ENCODE data around the gene PLCB3.
A peak's percentile ranks its signal among the peaks of the same experiment; 100 is the strongest.

PLCB3 gene

DNA sequence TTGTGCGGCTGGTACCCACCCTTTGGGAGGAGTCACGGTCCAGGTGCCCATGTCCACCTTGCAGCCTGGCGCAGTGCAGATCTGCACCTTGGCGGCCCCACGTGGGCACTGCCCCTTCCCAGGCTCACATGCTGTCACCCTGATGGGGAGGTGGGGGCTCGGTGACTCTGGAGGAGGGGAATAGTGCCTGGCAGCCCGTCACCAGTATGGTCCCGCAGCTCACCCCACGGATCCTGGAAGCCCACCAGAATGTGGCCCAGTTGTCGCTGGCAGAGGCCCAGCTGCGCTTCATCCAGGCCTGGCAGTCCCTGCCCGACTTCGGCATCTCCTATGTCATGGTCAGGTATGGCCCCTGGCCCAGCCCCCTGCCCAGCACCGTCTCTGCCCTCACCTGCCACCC, 30.5 kb upstream of the PLCB3 start:
- no peak for DNase-seq (ENCODE audit: low read depth in 3 of 3)

DNA sequence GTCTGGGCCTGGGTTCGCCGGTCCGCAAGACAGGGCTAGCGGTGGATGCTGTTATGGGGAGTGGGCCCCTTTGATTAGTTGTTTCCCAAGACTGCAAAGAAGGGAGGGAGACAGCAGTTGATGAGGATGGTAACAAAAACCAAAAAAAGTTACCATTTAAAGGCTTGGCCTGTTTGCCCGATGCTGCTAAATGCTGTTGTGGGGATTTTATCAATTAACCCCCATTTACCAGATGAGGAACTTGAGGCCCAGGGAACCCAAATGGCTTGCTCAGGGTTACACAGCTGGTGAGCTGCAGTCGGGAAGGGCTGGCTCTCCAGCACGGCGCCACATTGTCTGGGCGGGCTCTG, 28.7 kb upstream of the PLCB3 start:
- no peak for DNase-seq (ENCODE audit: low read depth in 3 of 3)

DNA sequence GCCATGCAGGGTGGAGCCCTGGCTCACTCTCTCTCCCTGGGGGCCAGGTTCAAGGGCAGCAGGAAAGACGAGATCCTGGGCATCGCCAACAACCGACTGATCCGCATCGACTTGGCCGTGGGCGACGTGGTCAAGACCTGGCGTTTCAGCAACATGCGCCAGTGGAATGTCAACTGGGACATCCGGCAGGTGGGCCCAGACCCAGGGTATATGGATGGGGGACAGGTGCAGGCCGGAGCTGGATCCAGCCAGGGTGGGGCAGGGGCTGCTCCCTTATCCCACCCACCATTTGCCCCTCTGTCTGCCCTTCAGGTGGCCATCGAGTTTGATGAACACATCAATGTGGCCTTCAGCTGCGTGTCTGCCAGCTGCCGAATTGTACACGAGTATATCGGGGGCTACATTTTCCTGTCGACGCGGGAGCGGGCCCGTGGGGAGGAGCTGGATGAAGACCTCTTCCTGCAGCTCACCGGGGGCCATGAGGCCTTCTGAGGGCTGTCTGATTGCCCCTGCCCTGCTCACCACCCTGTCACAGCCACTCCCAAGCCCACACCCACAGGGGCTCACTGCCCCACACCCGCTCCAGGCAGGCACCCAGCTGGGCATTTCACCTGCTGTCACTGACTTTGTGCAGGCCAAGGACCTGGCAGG, 28.2 kb upstream of the PLCB3 start:
- DNase-seq (ENCODE audit: low read depth in 3 of 3): no peak

DNA sequence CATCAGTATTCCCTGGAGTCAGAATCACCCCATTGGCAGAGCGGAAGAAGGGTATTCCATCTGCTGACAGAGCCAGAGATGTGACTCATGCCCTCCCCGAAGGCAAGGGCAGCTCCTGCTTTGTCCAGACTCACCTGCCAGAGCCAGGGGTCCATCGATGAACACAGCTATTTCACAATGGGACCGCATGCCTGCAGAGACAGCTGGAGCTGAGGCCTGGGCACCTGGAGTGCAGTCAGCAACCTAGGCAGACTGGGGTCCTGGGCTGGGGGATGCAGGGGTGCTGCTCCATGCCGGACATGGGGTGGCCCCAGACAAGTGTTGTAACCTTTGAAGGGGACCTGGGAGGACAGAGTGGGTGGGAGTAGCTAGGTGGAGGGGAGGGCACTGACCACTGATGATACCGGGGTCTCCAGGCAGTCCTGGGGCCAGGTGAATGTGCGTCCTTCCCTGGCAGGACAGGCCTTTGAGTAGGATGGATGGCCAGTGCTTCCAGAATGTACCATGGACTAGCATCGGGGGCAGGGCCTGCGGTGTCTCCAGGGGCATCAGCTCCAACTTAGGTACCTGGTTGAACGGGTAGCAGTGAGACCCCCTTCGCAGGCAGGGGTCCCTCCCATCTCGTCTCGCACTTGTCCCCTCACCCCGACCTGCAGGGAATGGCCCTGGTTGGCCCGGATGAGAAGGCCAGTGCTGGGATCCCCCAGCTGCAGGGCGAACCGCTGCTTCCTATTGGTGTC, 27.0 kb upstream of the PLCB3 start:
- no peak for DNase-seq (ENCODE audit: low read depth in 3 of 3)

DNA sequence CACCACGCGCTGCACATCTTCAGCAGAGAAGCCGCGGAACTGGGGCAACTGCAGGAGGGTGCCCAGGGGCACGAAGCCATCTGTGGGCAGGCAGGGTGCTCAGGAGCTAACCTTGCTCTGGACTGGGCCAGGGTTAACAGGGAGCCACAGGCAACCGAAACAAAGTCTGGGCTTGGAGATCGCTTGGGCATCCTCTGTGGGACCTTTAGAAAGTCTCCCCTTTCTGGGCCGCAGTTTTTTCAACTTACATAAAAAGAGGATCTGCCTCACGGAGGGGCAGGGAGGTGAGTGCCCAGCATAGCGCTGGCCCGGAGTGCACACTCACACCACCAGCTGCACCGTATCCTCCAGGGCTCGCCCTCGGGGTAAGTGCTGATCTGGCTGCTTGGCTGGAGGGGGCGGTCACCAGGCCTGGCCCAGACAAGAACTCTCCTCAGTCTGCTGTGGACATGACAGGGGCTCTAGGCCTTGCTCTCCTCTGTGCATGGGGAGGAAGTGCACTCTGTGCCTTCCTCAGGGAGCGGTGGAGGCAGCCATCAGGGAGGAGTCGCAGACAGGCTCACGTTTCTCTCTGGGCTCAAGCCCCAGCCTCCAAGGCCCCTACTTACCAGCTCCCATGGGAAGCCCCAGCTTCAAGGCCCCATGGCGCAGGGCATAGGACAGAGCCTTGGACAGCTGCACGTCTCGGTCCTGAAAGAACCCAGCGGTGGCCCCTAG, 26.3 kb upstream of the PLCB3 start:
- no peak for DNase-seq (ENCODE audit: low read depth in 3 of 3)

DNA sequence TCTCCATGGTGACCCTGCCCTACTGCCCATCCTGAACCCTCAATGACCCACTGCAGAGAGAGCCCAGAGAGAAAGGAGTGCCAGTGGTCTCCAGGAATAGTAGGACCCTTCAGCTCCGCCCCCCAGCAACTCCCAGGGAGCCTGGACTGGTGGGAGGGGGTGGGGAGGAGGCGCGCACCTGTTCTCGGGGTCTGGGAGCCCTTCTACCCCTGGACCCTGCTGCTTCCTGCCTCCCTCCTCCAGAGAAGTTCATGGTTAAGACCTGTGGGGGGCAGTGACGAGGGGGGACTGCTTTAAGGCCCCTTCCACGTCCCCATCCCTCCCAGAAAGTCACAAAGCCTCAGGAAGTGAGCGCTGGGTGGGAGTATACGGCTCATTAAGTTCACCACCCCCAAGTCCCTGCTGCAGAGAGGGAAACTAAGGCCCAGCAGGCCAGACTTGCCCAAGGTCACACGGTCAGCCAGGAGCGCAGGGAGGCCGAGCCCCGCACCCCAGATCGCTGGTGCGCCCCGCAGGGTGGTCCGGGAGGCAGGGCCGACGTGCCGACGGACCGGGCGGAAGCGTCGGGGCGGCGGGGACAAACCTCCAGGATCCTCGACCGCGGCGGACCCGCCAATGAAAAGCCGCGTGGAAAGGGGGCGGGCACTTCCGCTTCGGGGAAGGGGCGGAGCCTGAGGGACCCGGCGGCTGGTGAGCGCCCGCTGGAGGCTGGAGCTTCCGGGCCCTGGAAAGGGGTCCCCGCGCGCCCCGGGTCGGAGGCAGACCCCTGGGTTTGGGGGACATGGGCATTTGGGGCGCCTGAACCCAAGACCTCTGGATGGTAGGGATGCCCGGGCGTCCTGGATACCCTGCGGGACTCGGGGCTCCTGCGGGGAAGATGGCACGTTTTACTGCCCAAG, 25.5 kb upstream of the PLCB3 start, which contains the start of the genes NUDT22 and TRPT1:
TSS of gene NUDT22 (plus strand) at position 667 of the 899 bp plus-strand sequence. CDS start 379 bp downstream, outside the sequence.
TSS of gene TRPT1 (minus strand) at position 579 of the 899 bp plus-strand sequence. CDS start at position 253, 326 bp downstream.
- peak; percentile 82 to 93 (median 84) for DNase-seq (ENCODE audit: low read depth in 3 of 3)

DNA sequence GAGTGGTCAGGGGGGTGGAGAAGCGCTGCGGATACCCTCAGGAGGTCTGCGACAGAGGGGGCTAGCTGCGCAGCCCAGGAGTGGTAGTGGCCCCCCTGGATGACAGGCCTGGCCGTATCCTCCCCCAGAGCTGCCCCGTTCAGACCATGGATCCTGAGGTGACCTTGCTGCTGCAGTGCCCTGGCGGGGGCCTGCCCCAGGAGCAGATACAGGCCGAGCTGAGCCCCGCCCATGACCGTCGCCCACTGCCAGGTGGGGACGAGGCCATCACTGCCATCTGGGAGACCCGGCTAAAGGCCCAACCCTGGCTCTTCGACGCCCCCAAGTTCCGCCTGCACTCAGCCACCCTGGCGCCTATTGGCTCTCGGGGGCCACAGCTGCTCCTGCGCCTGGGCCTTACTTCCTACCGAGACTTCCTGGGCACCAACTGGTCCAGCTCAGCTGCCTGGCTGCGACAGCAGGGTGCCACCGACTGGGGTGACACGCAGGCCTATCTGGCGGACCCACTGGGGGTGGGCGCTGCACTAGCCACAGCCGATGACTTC, 24.8 kb upstream of the PLCB3 start:
- no peak for DNase-seq (ENCODE audit: low read depth in 3 of 3)

DNA sequence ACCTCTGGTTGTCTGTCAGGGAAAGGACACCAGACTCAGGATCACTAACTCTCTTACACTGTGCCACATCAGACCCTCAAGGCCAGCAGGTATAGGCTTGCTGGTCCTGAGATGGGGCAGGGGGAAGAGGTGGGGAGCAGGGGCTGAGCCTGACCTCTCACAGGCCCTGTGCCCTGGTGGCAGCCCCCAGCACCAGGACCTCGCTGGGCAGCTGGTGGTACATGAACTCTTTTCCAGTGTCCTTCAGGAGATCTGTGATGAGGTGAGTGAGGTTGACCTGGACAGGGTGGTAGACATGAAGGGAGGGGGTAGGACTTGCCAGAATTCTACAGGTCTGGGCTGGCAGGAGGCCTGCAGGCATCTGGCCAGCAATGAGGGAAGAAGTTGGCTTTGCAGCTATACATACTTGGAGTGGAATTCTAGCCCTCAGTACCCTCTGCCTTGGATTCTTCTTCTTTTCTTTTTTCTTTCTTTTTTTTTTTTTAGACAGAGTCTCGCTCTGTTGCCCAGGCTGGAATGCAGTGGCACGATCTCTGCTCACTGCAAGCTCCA, 23.8 kb upstream of the PLCB3 start:
- DNase-seq (ENCODE audit: low read depth in 3 of 3): no peak

DNA sequence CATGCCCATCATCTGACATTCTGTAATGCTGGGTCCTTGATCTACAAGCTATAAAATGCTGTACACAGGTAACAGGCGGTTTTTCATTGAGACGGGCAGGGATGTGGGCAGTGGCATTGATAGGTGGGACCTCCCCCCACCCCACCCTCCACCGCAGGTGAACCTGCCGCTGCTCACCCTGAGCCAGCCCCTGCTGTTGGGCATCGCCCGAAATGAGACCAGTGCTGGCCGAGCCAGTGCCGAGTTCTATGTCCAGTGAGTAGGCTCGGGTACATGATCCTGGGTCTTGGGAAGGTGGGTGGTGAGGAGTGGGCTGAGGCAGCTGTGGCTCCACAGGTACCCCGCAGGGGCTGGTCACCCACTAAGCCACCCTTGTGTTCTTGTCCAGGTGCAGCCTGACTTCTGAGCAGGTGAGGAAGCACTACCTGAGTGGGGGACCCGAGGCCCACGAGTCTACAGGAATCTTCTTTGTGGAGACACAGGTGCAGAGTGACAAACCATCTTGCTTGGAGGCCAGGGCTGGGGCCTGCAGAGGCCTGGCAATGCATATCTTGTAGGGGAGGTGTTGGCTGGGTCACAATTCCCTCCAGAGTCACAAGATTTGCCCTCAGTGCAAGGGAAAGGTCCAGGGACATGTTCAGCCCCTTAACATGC, 22.1 kb upstream of the PLCB3 start:
- no peak for DNase-seq (ENCODE audit: low read depth in 3 of 3)

DNA sequence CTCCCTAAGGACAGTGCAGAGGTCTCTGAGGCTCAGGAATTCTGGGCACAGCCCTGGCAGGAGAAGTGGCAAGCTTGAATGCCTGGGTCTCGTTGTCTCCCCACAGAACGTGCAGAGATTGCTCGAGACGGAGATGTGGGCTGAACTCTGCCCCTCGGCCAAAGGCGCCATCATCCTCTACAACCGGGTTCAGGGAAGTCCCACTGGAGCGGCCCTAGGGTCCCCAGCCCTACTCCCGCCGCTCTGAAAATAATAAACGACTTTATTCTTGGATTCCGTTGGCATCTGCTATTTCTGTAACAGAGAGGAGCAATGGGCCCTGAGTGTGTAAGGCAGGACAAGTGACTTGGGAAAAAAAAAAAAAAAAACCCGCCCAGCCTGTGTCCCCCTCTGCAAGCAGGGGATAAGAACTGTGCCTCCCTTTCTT, 21.6 kb upstream of the PLCB3 start:
- DNase-seq (ENCODE audit: low read depth in 3 of 3): no peak

DNA sequence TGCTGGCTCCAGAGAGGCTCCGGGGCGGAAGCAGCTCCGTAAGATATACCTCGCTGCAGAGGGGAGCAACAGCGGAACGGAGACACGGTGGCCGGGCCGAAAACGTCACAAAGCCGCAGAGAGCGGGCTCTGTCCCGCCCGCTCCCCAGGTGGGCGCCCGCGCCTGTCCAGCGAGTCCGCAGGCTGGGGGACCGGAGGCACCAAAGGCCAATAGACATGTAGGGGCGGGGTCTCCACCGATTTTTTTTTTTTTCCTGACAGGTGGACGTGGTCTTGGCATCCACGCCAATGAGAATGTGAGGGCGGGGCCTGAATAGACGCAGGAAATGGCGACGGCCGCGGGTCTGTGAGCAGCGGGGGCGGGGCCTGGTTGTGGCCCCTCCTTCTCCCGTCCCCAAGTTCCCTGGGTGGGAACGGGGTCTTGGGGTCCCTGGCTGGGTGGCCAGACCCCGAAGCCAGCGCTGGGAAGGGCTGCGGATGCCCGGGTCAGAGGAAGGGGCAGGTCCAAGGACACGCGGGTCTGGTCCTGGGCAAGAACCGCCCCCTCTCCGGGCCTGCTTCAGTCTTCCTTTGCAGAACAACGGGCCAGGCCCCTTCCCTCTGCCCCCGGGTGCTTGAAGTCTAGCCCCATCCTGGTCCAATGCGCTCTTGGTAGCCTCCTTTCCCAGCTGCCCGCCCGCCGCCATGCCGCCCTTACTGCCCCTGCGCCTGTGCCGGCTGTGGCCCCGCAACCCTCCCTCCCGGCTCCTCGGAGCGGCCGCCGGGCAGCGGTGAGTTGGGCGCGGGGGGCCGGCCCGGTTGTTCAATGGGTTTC, 21.0 kb upstream of the PLCB3 start, which contains the start of gene DNAJC4:
TSS of gene DNAJC4 (plus strand) at position 378 of the 814 bp plus-strand sequence. CDS start at position 685, 307 bp downstream.
- peak; percentile 71 to 76 (median 75) for DNase-seq (ENCODE audit: low read depth in 3 of 3)

DNA sequence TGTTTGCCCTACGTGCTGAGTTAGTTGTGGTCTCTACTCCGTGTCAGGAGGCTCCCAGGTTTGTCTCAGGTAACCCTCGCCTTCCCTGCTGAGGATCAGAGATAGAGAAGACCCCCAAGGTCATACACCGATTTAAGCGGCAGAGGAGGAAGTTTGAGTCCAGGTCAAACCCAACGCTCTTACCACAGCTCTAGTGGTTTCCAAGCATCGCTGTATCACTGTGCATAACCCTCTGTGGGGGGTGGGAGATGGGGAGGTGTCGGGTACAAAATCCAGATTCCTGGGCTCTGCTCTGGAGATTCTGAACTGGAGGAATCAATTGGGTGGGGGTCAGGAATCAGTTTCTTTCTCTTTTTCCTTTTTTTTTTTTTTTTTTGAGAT, 20.4 kb upstream of the PLCB3 start:
- DNase-seq (ENCODE audit: low read depth in 3 of 3): no peak

DNA sequence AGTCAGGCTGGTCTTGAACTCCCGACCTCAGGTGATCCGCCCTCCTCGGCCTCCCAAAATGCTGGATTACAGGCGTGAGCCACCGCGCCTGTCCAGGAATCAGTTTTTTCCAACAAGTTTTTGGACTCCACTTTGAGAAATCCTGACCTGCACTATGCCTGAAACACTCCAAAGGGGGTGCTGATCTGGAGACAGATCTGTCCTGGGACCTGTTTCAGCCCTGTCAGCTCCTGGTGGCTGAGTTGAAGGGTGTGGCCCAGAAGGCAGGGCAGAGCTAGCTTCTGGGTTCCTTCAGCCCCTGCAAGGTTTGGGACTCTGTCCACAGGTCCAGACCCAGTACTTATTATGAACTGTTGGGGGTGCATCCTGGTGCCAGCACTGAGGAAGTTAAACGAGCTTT, 19.8 kb upstream of the PLCB3 start:
- no peak for DNase-seq (ENCODE audit: low read depth in 3 of 3)

DNA sequence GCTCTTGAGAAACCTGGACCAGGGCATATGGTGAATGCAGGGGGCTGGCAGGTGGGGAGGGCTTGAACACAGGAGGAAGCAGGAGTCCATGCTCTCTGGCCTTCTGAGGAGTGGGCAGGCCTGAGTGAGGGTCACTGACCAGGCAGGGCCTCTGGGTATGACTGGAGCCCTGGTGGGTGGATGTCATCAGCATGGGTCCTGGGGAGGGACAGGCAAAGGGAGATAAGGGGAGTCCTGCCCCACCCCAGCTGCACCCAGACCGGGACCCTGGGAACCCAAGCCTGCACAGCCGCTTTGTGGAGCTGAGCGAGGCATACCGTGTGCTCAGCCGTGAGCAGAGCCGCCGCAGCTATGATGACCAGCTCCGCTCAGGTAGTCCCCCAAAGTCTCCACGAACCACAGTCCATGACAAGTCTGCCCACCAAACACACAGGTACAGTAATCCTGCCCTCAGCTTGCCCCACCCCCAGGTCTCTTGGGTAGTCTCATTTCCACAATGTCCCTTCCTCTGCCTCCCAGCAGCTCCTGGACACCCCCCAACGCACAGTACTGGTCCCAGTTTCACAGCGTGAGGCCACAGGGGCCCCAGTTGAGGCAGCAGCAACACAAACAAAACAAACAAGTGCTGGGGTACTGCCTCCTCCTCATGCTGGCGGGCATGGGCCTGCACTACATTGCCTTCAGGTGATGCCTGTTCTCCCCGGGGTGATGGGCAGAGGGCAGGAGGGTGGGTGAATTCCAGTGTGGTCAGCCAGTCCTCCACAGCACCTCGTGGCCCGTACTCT, 19.0 kb upstream of the PLCB3 start:
- no peak for DNase-seq (ENCODE audit: low read depth in 3 of 3)

DNA sequence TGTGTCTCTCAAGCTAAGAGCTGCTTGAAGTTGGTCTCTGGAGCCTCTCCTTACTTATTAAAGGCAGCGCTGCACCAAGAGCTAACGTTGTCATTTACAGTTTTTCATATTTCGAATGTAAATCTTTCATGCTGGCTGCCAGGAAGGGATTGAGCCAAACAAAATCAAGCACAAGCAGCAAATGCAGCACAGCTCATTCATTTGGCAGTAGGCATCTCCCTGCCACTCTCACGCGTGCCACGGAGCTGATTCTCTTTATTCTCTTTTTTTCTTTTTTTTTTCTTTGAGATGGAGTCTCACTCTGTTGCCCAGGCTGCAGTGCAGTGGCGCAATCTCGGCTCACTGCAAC, 18.4 kb upstream of the PLCB3 start:
- DNase-seq (ENCODE audit: low read depth in 3 of 3): no peak

DNA sequence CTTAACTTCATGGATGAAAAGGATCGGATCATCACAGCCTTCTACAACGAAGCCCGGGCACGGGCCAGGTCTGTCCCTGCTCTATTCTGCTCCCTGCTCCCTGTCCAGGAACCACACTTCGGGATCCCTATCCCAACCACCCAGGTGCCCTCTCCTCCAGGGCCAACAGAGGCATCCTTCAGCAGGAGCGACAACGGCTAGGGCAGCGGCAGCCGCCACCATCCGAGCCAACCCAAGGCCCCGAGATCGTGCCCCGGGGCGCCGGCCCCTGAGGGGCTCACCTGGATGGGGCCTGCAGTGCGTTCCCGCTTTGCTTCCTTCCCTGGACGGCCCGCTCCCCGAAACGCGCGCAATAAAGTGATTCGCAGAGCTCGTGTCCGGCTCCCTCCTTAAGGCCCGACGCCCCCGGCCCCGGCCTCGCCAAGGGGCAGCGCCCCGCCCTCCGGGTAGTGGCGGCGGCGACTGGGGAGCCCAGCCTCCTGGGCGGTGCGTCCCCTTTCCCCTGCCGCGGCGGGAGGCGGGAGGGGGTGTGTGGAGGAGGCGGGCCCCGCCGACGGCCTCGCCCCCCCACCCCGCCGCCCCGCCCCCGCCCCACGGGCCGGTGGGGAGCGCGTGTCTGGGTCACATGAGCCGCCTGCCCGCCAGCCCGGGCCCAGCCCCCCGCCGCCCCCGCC, 17.3 kb upstream of the PLCB3 start, which contains the start of gene VEGFB:
TSS of gene VEGFB (plus strand) at position 672 of the 674 bp plus-strand sequence. CDS start 250 bp downstream, outside the sequence.
- DNase-seq (ENCODE audit: low read depth in 3 of 3): peak in 2 of 3 experiments; percentile 61 to 64

DNA sequence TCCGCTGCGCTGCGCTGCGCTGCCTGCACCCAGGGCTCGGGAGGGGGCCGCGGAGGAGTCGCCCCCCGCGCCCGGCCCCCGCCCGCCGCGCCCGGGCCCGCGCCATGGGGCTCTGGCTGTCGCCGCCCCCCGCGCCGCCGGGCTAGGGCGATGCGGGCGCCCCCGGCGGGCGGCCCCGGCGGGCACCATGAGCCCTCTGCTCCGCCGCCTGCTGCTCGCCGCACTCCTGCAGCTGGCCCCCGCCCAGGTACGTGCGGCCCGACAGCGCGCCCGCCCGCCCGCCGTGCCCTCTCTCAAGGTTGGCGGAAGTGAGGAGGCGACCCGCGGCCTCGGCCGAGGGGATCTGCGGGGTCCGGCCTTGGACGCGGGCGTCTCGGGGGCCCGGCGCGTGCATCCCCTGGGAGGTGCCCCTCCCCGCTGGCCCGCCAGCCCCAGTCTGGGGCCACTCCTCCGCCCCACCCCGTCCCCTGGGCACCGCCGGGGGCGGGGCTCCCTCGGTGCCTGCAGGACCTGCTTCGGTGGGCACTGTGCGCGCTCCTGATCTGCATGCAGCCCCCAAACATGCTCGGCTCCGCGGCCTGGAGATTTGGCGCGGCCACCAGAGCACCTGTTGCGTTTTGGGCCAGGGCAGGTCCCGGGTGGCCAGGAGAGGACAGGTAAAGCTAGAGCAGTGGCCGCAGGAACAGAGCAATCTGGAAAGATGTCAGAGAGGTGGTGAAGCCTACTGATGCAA, 16.5 kb upstream of the PLCB3 start:
- no peak for DNase-seq (ENCODE audit: low read depth in 3 of 3)

All from stimulated activated CD4-positive, alpha-beta T cell treated with anti-CD3 and anti-CD28 coated beads, TNF-alpha, amount 100 ng/mL, for 4 hours (primary cell).